Esophagus muscularis mucosa (tissue), 4 donors: Measurements from ENCODE around the gene CLEC16A.

Experiments used
- CTCF ChIP-seq, 3 experiments: fragments of 200-600 bp in 2 of 3; fragments of 450-650 bp in 1 of 3; sonication (generic) in 2 of 3; IDR thresholded peaks; one replicate each; pipeline ENCODE4 v1.5.1; 2017 to 2019; ENCODE audit warnings: antibody characterized with exemption in 3 of 3, mild to moderate bottlenecking in 2 of 3, moderate library complexity in 1 of 3
- EP300 ChIP-seq: sonication (generic); formaldehyde crosslinking; IDR thresholded peaks from one replicate; pipeline ENCODE4 v1.6.1; 2017; ENCODE audit warnings: antibody characterized with exemption
- POLR2AphosphoS5 ChIP-seq, 2 donors: sonication (generic); formaldehyde crosslinking; IDR thresholded peaks; one replicate each; pipeline ENCODE4 v1.6.1; 2017; ENCODE audit warnings: antibody characterized with exemption in 2 of 2

- TF ChIP-seq POLR2AphosphoS5 (IDR thresholded peaks at IDR 0.05) (no peak), CTCF (IDR thresholded peaks at IDR 0.05) (no peak), EP300 (no peak)
These were observed 267.0 kb downstream of the CLEC16A start for GRCh38 chr16:11211061-11211976.
